Measurements from ENCODE around the gene FRMPD3. TPM values are rescaled to one million over a fixed set of nuclear protein-coding genes. Genes with fewer than 3 reads are reported as not detected.

Gene FRMPD3
- total RNA-seq, 1 experiment from 2014 or later = 2.0 TPM

DNA sequence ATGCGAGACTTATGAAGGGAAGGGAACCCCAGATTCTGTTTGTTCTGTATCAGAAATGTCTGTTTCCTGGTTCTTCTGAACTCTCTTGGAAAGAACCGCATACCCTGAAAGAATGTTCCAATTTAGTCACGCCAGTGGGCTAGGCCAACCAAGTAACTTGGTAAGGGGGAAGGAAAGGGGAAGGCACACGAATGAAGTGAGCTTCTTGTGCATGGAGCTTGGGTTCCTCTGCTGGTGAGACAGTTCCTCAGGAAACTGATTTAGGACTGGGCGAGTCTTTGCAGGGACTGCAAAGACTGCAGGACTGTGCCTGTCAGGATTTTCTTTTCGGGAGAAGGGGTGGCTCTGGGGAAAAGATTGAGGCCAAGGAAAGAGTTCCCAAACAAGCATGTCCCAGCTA is 35.6 kb downstream of the FRMPD3 start:
- no peaks in the 10 kb centered on the region for H3K27me3 Mint-ChIP-seq (ENCODE audit: low read depth)
- H3K4me1 Mint-ChIP-seq = peaks cover 4% of the 10 kb centered on the region
- ATAC-seq (no peak), DNase-seq (ENCODE audit: low spot score) (no peak)
- H3K27ac Mint-ChIP-seq = no peak overlapping the region
- no peak overlapping the region for H3K4me3 Mint-ChIP-seq
- ChIA-PET POLR2A (no interaction called here), CTCF (interaction anchor here (1.1 to 2.3 kb wide), 2 partner anchors 33 to 170 kb away, joined by 3 to 15 read pairs; no protein-coding TSS in a partner anchor)
- H3K9me3 Mint-ChIP-seq = no peaks in the 10 kb centered on the region
- TF ChIP-seq ZNF219 (CRISPR knock-in tag; IDR thresholded peaks at IDR 0.05; ENCODE audit: borderline replicate concordance) = no peak
- no peak for TF ChIP-seq OVOL2 (CRISPR knock-in tag; IDR thresholded peaks at IDR 0.05; ENCODE audit: borderline replicate concordance)
- no peak for TF ChIP-seq ELF4 (CRISPR knock-in tag; IDR thresholded peaks at IDR 0.05; ENCODE audit: low read depth)
- TF ChIP-seq EMX1 (CRISPR knock-in tag; IDR thresholded peaks at IDR 0.05) = no peak
- TF ChIP-seq CREB1 (CRISPR knock-in tag; IDR thresholded peaks at IDR 0.05) = no peak
- TF ChIP-seq, protein P1, sequence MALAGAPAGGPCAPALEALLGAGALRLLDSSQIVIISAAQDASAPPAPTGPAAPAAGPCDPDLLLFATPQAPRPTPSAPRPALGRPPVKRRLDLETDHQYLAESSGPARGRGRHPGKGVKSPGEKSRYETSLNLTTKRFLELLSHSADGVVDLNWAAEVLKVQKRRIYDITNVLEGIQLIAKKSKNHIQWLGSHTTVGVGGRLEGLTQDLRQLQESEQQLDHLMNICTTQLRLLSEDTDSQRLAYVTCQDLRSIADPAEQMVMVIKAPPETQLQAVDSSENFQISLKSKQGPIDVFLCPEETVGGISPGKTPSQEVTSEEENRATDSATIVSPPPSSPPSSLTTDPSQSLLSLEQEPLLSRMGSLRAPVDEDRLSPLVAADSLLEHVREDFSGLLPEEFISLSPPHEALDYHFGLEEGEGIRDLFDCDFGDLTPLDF (CRISPR knock-in tag; IDR thresholded peaks at IDR 0.05) = no peak
- no peak for TF ChIP-seq CBFB (CRISPR knock-in tag; IDR thresholded peaks at IDR 0.05; ENCODE audit: low read depth)
- TF ChIP-seq, protein P2, sequence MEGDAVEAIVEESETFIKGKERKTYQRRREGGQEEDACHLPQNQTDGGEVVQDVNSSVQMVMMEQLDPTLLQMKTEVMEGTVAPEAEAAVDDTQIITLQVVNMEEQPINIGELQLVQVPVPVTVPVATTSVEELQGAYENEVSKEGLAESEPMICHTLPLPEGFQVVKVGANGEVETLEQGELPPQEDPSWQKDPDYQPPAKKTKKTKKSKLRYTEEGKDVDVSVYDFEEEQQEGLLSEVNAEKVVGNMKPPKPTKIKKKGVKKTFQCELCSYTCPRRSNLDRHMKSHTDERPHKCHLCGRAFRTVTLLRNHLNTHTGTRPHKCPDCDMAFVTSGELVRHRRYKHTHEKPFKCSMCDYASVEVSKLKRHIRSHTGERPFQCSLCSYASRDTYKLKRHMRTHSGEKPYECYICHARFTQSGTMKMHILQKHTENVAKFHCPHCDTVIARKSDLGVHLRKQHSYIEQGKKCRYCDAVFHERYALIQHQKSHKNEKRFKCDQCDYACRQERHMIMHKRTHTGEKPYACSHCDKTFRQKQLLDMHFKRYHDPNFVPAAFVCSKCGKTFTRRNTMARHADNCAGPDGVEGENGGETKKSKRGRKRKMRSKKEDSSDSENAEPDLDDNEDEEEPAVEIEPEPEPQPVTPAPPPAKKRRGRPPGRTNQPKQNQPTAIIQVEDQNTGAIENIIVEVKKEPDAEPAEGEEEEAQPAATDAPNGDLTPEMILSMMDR (IDR thresholded peaks at IDR 0.05) = no peak
- TF ChIP-seq, protein P3, sequence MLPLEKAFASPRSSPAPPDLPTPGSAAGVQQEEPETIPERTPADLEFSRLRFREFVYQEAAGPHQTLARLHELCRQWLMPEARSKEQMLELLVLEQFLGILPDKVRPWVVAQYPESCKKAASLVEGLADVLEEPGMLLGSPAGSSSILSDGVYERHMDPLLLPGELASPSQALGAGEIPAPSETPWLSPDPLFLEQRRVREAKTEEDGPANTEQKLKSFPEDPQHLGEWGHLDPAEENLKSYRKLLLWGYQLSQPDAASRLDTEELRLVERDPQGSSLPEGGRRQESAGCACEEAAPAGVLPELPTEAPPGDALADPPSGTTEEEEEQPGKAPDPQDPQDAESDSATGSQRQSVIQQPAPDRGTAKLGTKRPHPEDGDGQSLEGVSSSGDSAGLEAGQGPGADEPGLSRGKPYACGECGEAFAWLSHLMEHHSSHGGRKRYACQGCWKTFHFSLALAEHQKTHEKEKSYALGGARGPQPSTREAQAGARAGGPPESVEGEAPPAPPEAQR (CRISPR knock-in tag; IDR thresholded peaks at IDR 0.05) = no peak
- TF ChIP-seq, protein P4, sequence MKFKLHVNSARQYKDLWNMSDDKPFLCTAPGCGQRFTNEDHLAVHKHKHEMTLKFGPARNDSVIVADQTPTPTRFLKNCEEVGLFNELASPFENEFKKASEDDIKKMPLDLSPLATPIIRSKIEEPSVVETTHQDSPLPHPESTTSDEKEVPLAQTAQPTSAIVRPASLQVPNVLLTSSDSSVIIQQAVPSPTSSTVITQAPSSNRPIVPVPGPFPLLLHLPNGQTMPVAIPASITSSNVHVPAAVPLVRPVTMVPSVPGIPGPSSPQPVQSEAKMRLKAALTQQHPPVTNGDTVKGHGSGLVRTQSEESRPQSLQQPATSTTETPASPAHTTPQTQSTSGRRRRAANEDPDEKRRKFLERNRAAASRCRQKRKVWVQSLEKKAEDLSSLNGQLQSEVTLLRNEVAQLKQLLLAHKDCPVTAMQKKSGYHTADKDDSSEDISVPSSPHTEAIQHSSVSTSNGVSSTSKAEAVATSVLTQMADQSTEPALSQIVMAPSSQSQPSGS (CRISPR knock-in tag; IDR thresholded peaks at IDR 0.05; ENCODE audit: borderline replicate concordance, low read depth) = no peak
- no peak for TF ChIP-seq NR1H2 (CRISPR knock-in tag; IDR thresholded peaks at IDR 0.05)
- no peak for TF ChIP-seq ZNF671 (CRISPR knock-in tag; IDR thresholded peaks at IDR 0.05)
- no peak for TF ChIP-seq TEAD1 (CRISPR knock-in tag; IDR thresholded peaks at IDR 0.05)
- no peak for TF ChIP-seq CREM (CRISPR knock-in tag; IDR thresholded peaks at IDR 0.05)
- TF ChIP-seq GABPB1 (CRISPR knock-in tag; IDR thresholded peaks at IDR 0.05) = no peak
- no peak for TF ChIP-seq ZBTB21 (CRISPR knock-in tag; IDR thresholded peaks at IDR 0.05; ENCODE audit: borderline replicate concordance)
- no peaks in the 10 kb centered on the region for H3K36me3 Mint-ChIP-seq

DNA sequence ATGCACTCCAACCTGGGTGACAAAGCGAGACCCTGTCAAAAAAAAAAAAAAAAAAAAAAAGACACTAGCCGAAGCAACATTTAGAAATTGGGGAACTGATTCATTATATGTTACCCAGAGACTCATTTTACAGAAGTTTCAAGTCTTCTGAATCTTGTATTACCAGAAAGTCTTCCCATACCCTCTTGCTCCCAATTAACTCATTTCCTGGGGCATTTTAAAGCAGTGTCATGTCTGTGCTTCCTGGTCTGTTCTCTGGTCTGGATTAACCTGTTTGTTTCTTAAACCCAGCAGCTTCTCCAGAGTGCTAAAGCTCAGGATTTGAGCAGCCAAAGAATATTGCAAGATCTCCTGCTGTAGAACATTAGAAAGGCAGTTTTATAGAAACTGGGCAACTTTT is 43.7 kb downstream of the FRMPD3 start:
- Mint-ChIP-seq H3K36me3 (no peaks in the 10 kb centered on the region), H3K9me3 (no peaks in the 10 kb centered on the region), H3K27ac (no peak overlapping the region), H3K4me3 (no peak overlapping the region), H3K27me3 (ENCODE audit: low read depth) (no peaks in the 10 kb centered on the region), H3K4me1 (peaks cover 3% of the 10 kb centered on the region; the same call in 1 of the 2 replicates)
- DNase-seq (ENCODE audit: low spot score) = no peak
- no peak for ATAC-seq
- POLR2A ChIA-PET = no interaction called here
- CTCF ChIA-PET = interaction anchor here (1.1 kb wide), 1 partner anchor 14 kb away, joined by 4 read pairs; no protein-coding TSS in a partner anchor
- TF ChIP-seq, protein P1 (CRISPR knock-in tag; IDR thresholded peaks at IDR 0.05) = no peak
- TF ChIP-seq, protein P5, sequence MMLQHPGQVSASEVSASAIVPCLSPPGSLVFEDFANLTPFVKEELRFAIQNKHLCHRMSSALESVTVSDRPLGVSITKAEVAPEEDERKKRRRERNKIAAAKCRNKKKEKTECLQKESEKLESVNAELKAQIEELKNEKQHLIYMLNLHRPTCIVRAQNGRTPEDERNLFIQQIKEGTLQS (CRISPR knock-in tag; conservative IDR thresholded peaks at IDR 0.05) = no peak
- TF ChIP-seq RELA (CRISPR knock-in tag; IDR thresholded peaks at IDR 0.05; ENCODE audit: borderline replicate concordance) = no peak
- TF ChIP-seq, protein P6, sequence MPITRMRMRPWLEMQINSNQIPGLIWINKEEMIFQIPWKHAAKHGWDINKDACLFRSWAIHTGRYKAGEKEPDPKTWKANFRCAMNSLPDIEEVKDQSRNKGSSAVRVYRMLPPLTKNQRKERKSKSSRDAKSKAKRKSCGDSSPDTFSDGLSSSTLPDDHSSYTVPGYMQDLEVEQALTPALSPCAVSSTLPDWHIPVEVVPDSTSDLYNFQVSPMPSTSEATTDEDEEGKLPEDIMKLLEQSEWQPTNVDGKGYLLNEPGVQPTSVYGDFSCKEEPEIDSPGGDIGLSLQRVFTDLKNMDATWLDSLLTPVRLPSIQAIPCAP (CRISPR knock-in tag; IDR thresholded peaks at IDR 0.05) = no peak
- no peak for TF ChIP-seq PRRX2 (CRISPR knock-in tag; IDR thresholded peaks at IDR 0.05)
- no peak for TF ChIP-seq ZNF263 (CRISPR knock-in tag; IDR thresholded peaks at IDR 0.05; ENCODE audit: low read depth)
- TF ChIP-seq TEAD1 (CRISPR knock-in tag; IDR thresholded peaks at IDR 0.05) = no peak
- TF ChIP-seq ZNF671 (CRISPR knock-in tag; IDR thresholded peaks at IDR 0.05) = no peak
- TF ChIP-seq ZNF396 (CRISPR knock-in tag; IDR thresholded peaks at IDR 0.05; ENCODE audit: borderline replicate concordance) = no peak
- TF ChIP-seq, protein P7, sequence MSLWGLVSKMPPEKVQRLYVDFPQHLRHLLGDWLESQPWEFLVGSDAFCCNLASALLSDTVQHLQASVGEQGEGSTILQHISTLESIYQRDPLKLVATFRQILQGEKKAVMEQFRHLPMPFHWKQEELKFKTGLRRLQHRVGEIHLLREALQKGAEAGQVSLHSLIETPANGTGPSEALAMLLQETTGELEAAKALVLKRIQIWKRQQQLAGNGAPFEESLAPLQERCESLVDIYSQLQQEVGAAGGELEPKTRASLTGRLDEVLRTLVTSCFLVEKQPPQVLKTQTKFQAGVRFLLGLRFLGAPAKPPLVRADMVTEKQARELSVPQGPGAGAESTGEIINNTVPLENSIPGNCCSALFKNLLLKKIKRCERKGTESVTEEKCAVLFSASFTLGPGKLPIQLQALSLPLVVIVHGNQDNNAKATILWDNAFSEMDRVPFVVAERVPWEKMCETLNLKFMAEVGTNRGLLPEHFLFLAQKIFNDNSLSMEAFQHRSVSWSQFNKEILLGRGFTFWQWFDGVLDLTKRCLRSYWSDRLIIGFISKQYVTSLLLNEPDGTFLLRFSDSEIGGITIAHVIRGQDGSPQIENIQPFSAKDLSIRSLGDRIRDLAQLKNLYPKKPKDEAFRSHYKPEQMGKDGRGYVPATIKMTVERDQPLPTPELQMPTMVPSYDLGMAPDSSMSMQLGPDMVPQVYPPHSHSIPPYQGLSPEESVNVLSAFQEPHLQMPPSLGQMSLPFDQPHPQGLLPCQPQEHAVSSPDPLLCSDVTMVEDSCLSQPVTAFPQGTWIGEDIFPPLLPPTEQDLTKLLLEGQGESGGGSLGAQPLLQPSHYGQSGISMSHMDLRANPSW (CRISPR knock-in tag; conservative IDR thresholded peaks at IDR 0.05; ENCODE audit: low read depth) = no peak
